GM19351 (cell line): ENCODE data around the gene SLC35E1.
"Not testable (repeated sequence)": the region's sequence is repeated elsewhere in the genome, so short reads cannot be mapped to it uniquely, and the experiment has no call there.

Source experiments
- ATAC-seq: cut with Tn5 transposase; IDR thresholded peaks from one replicate; pipeline ENCODE4 v1.9.1; 2021; ENCODE audit warnings: mild to moderate bottlenecking, moderate library complexity; ENCODE audit not compliant: unreplicated experiment

Gene SLC35E1

GRCh38 chr19:16551902-16552301 is 20.3 kb downstream of the SLC35E1 start:
- not testable (repeated sequence) for ATAC-seq

- no peak for ATAC-seq
These were observed 23.3 kb downstream of the SLC35E1 start for GRCh38 chr19:16548956-16549355.

- ATAC-seq: no peak
These were observed 27.6 kb downstream of the SLC35E1 start for GRCh38 chr19:16544473-16545231.

- not testable (repeated sequence) for ATAC-seq
These were observed 28.5 kb downstream of the SLC35E1 start for GRCh38 chr19:16543734-16544133.

- ATAC-seq: no peak
These were observed 29.2 kb downstream of the SLC35E1 start for GRCh38 chr19:16542910-16543472.

GRCh38 chr19:16542045-16542909 is 29.9 kb downstream of the SLC35E1 start, which contains the start of gene CHERP:
Gene CHERP, minus strand, starts transcription at chr19:16542437. Its CDS starts 59 bp downstream, at chr19:16542378.
- ATAC-seq: peak; percentile 67

GRCh38 chr19:16541526-16542044 is 30.6 kb downstream of the SLC35E1 start:
- no peak for ATAC-seq

- no peak for ATAC-seq
These were observed 31.3 kb downstream of the SLC35E1 start for GRCh38 chr19:16540948-16541347.

- no peak for ATAC-seq
These were observed 35.1 kb downstream of the SLC35E1 start for GRCh38 chr19:16537111-16537510.

- no peak for ATAC-seq
These were observed 36.1 kb downstream of the SLC35E1 start for GRCh38 chr19:16536130-16536529.

GRCh38 chr19:16535381-16535780 is 36.8 kb downstream of the SLC35E1 start:
- ATAC-seq: no peak

GRCh38 chr19:16532440-16533234 is 39.6 kb downstream of the SLC35E1 start:
- ATAC-seq: no peak

- ATAC-seq: no peak
These were observed 40.9 kb downstream of the SLC35E1 start for GRCh38 chr19:16531380-16531669.

GRCh38 chr19:16530540-16531379 is 41.5 kb downstream of the SLC35E1 start:
- no peak for ATAC-seq

- no peak for ATAC-seq
These were observed 42.6 kb downstream of the SLC35E1 start for GRCh38 chr19:16529466-16530144.

GRCh38 chr19:16527971-16528521 is 44.2 kb downstream of the SLC35E1 start:
- ATAC-seq: no peak

- no peak for ATAC-seq
These were observed 44.8 kb downstream of the SLC35E1 start for GRCh38 chr19:16527334-16527935.

GRCh38 chr19:16525751-16526481 is 46.3 kb downstream of the SLC35E1 start:
- ATAC-seq: no peak
